Ishikawa (cell line): ENCODE measurements around the gene DHRS1.

ENCODE experiments used
- CEBPB ChIP-seq: IDR thresholded peaks from 2 replicates; pipeline ENCODE4 v1.6.1; 2012
- CREB1 ChIP-seq: IDR thresholded peaks from 2 replicates; pipeline ENCODE4 v1.6.1; 2012; ENCODE audit warnings: low read depth
- EGR1 ChIP-seq: IDR thresholded peaks from 2 replicates; pipeline ENCODE4 v1.6.1; 2012
- EP300 ChIP-seq: IDR thresholded peaks from 2 replicates; pipeline ENCODE4 v1.6.1; 2012; ENCODE audit warnings: borderline replicate concordance
- FOXM1 ChIP-seq: IDR thresholded peaks from 2 replicates; pipeline ENCODE4 v1.6.1; 2012; ENCODE audit warnings: low read depth, borderline replicate concordance
- MAX ChIP-seq: IDR thresholded peaks from 2 replicates; pipeline ENCODE4 v1.6.1; 2012
- NFIC ChIP-seq: IDR thresholded peaks from 2 replicates; pipeline ENCODE4 v1.6.1; 2012
- RAD21 ChIP-seq: IDR thresholded peaks from 2 replicates; pipeline ENCODE4 v1.6.1; 2012; ENCODE audit warnings: low read depth
- REST ChIP-seq: IDR thresholded peaks from 2 replicates; pipeline ENCODE4 v1.6.1; 2012; ENCODE audit warnings: low read depth, mild to moderate bottlenecking
- TAF1 ChIP-seq: IDR thresholded peaks from 2 replicates; pipeline ENCODE4 v1.6.1; 2012; ENCODE audit warnings: low read depth, mild to moderate bottlenecking
- TCF12 ChIP-seq: IDR thresholded peaks from 2 replicates; pipeline ENCODE4 v1.6.1; 2012; ENCODE audit warnings: low read depth
- TEAD4 ChIP-seq: IDR thresholded peaks from 2 replicates; pipeline ENCODE4 v1.6.1; 2012
- YY1 ChIP-seq: IDR thresholded peaks from 2 replicates; pipeline ENCODE4 v1.6.1; 2012; ENCODE audit warnings: low read depth
- ZBTB7A ChIP-seq: IDR thresholded peaks from 2 replicates; pipeline ENCODE4 v1.6.1; 2012; ENCODE audit warnings: low read depth
- TF ChIP-seq, protein P1 (sequence below): IDR thresholded peaks from 2 replicates; pipeline ENCODE4 v1.6.1; 2012

The DHRS1 gene

DNA sequence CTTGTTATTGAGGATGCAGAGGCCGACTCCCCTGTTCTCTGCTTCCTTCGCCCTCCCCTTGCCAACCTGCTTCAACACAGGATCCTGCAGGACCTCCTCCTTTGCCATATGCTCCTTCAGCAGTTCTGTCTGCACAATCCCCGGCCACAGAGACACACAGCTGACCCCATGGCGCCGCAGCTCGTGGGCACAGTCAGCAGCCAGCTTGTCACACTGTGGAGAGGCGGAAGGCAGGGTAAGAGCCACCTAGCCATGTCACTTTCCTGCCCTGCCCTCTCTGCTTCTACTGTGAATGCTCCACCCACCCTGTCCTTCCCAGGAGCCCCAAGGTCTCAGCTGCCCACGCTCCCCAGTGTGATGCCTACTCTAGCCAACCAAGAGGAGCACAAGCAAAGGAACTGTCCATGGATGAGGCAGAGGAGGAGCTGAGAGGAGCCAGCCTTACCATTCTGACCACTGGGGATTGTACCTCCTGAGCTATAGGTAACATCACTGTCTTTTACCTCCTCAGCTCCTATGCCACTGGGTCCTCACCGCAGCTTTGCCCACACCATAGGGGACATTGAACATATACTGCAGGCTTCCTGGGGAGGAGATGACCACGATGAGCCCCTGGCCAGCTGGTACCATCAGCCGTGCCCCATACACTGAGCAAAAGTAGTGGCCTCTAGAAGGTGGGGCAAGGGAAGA lies 7.3 kb downstream of the DHRS1 start:
- TF ChIP-seq, protein P1, sequence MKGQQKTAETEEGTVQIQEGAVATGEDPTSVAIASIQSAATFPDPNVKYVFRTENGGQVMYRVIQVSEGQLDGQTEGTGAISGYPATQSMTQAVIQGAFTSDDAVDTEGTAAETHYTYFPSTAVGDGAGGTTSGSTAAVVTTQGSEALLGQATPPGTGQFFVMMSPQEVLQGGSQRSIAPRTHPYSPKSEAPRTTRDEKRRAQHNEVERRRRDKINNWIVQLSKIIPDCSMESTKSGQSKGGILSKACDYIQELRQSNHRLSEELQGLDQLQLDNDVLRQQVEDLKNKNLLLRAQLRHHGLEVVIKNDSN: no peak
- no peak for TF ChIP-seq FOXM1
- no peak for TF ChIP-seq EGR1
- no peak for TF ChIP-seq MAX
- TF ChIP-seq TCF12: no peak
- TF ChIP-seq TEAD4: no peak
- TF ChIP-seq RAD21: no peak
- no peak for TF ChIP-seq CEBPB
- TF ChIP-seq EP300: no peak
- TF ChIP-seq ZBTB7A: no peak
- TF ChIP-seq REST: no peak
- no peak for TF ChIP-seq NFIC
- no peak for TF ChIP-seq CREB1
- no peak for TF ChIP-seq YY1
- no peak for TF ChIP-seq TAF1

DNA sequence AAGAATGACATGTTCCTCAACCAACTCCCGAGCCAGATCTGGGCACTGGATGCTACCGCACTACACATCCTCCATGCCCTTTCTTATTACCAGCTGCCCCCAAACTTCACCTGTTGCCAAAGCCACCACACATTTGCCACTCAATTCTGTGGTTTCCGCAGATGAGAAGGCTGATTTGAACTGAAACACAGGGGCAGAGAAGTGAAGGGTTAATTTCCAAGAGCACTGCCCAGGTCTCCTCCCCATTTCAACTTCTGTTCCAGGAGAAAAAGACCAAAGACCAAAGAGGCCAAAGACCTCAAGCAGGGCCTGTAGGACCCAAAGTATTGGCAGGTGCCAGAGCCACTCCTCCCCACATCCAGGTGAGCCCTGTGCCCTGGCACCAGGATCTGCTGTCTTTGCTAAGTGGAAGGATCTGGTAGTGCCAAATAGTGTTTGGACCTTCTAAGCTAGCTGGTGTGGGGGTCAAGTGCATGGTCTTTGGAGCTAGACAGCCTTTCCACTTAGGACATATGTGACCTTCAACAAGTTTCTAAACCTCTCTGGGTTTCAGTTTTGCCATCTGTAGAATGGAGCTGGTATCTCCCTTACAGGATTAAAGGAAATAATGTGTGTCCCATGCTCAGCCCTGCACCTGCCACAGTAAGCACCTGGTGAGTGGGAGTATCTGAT lies 8.0 kb downstream of the DHRS1 start:
- TF ChIP-seq CEBPB (no peak), EGR1 (no peak), TCF12 (no peak), ZBTB7A (no peak), TAF1 (no peak)

GRCh38 chr14:24290746-24291145 lies 8.8 kb downstream of the DHRS1 start:
- TF ChIP-seq, protein P1: no peak
- TF ChIP-seq CREB1 (no peak), ZBTB7A (no peak), CEBPB (no peak), EGR1 (no peak), TEAD4 (no peak), REST (no peak), YY1 (no peak), EP300 (no peak), MAX (no peak), NFIC (no peak), FOXM1 (no peak), TCF12 (no peak), TAF1 (no peak)

DNA sequence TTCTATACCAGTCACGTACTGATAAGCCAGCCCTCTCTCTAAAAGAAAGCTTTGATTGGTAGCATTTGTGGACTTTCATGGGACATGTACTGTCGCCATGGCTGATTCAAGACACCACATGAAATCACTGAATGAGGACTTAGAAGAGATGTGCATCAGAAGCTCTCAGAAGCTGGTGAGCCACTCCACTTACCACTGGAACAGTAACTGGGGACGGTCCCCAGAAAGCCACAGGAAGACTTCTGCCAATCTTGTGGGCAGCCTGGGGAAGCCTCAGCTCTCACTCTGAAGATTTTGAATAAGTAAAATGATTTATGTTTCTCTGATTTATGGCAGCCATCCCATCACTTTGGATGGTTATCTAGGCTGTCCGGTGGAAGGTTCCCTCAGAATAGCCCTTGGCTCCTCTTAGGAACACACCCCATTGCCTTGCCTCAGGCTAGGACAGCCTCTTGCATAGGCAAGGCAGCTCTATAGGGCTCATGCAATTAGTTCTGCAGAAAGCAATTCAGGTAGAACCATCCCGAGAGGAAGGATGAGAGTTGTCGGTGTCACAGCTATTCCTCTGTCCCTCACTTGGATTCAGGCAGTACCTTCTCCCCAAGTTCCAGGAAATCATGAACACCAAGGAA lies 9.8 kb downstream of the DHRS1 start:
- no peak for TF ChIP-seq TAF1
- TF ChIP-seq NFIC: no peak
- TF ChIP-seq CEBPB: no peak
- TF ChIP-seq CREB1: no peak
- no peak for TF ChIP-seq TCF12
- TF ChIP-seq EGR1: no peak
- TF ChIP-seq YY1: no peak

DNA sequence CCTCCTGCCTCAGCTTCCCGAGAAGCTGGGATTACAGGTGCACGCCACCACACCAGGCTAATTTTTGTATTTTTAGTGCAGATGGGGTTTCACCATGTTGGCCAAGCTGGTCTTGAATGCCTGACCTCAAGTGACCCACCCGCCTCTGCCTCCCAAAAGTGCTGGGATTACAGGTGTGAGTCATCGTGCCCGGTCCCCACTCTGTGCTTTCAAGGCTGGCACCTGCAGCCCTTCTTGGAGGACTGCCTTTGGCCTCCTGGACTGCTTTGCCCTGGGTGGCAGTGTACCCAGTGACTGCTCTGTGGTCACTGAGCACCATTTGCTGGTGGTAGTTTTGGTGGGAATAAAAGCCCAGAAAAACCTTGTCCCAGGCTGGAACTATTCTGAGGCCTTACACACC lies 12.6 kb downstream of the DHRS1 start:
- TF ChIP-seq EP300 (no peak), CREB1 (no peak), CEBPB (no peak), TEAD4 (no peak)

- TF ChIP-seq EP300: no peak
- TF ChIP-seq FOXM1: no peak
- no peak for TF ChIP-seq NFIC
- TF ChIP-seq TAF1: no peak
- no peak for TF ChIP-seq REST
- no peak for TF ChIP-seq EGR1
- no peak for TF ChIP-seq MAX
- no peak for TF ChIP-seq ZBTB7A
- TF ChIP-seq, protein P1: no peak
- TF ChIP-seq CREB1: no peak
- TF ChIP-seq YY1: no peak
- TF ChIP-seq TCF12: no peak
- TF ChIP-seq CEBPB: no peak
- no peak for TF ChIP-seq RAD21
- TF ChIP-seq TEAD4: no peak
Observed at GRCh38 chr14:24285351-24285750, 14.2 kb downstream of the DHRS1 start.
